OCI-LY1 (cell line): ENCODE measurements around the gene RYR3.

ENCODE experiments used
- CTCF ChIP-seq: fragments of 200-600 bp; sonication (generic), shearing (Covaris generic); IDR thresholded peaks from 2 replicates; pipeline ENCODE4 v1.5.1; 2017; ENCODE audit warnings: mild to moderate bottlenecking, antibody characterized with exemption, low read length, moderate library complexity, mixed read lengths
- EZH2 ChIP-seq: fragments of 200-600 bp; sonication (generic), shearing (Covaris generic); IDR thresholded peaks from 2 replicates; pipeline ENCODE4 v1.8.0; 2017; ENCODE audit warnings: borderline replicate concordance, mixed run types, mild to moderate bottlenecking, antibody characterized with exemption, low read length, moderate library complexity, mixed read lengths

- no peak for TF ChIP-seq EZH2
- no peak for TF ChIP-seq CTCF
Observed at GRCh38 chr15:33646744-33647143, 336.0 kb downstream of the RYR3 start.
